Heart left ventricle (tissue), 13 donors: ENCODE results near the gene DDX60.

Source experiments
- CTCF ChIP-seq, 12 donors: fragments of 200-600 bp; sonication (generic) in 4 of 12; IDR thresholded peaks; one replicate each; pipeline versions ENCODE4 v1.5.0 to v1.8.0; 2018 to 2022; ENCODE audit warnings: antibody characterized with exemption in 12 of 12, mild to moderate bottlenecking in 5 of 12
- POLR2A ChIP-seq, 2 donors: fragments of 450-650 bp; IDR thresholded peaks; one replicate each; pipeline ENCODE4 v1.6.1; 2017; ENCODE audit warnings: antibody characterized with exemption in 2 of 2, mild to moderate bottlenecking in 2 of 2, moderate library complexity in 2 of 2
- donor health status: ischemic (EF 13 %, LVEDD 7.1; RV severe dilation, severe dysfunction).
- donor health status: DM: no; HTN: yes; CAD: no.
- donor health status: DM: no; HTN: no; CAD: no.
- donor health status: ischemic (EF 25% LVEDD 6.9; RV normal size, moderate dysfunction).
- donor health status: ischemic (EF 25% LVEDD 5.7; RV mildly dilated, moderate dysfunction).
- donor health status: ischemic (EF 35%, LVEDD 5.7; RV mildly dilated, moderate dysfunction).
- donor health status: nonischemic (EF 11% LVEDD 7.7; RV severe dilation, severe dysfunction).
- donor health status: DM: yes; HTN: yes; CAD: no.
- donor health status: PGD.
- donor health status: ischemic (EF 29% LVEDD 5.4; RV normal size, mild dysfunction).
- donor health status: nonischemic (EF 23%, LVEDD 6.1; RV moderate dilation, normal function).

- TF ChIP-seq POLR2A (IDR thresholded peaks at IDR 0.05) (no peak), CTCF (IDR thresholded peaks at IDR 0.05) (no peak)
Observed at GRCh38 chr4:168208957-168209614, 109.5 kb downstream of the DDX60 start.
